Measurements from ENCODE around the gene ASF1A. TPM values are rescaled to one million over a fixed set of nuclear protein-coding genes. Genes with fewer than 3 reads are reported as not detected.

Gene ASF1A
- total RNA-seq, 1 experiment from 2014 or later = 54.6 TPM

DNA sequence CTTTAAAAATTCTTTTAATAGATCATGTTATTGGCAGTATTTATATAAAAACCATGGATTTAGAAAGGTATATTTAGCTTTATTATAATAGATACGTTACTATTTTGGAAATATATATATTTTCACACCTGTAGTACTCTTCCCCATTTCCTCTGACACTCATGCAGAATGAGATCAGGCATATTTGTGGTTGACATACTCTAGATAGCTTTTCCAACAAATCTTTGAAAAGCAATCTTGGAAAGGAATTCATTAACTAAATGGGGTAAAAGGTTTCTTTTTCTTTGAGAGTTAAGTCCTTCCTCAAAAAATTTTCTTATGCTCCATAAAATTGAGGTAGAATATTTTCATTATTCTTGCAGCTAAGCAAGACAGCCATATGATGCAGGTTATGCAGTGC lies 14.5 kb downstream of the ASF1A start:
- no peak for DNase-seq (ENCODE audit: extremely low read depth, low read depth)

DNA sequence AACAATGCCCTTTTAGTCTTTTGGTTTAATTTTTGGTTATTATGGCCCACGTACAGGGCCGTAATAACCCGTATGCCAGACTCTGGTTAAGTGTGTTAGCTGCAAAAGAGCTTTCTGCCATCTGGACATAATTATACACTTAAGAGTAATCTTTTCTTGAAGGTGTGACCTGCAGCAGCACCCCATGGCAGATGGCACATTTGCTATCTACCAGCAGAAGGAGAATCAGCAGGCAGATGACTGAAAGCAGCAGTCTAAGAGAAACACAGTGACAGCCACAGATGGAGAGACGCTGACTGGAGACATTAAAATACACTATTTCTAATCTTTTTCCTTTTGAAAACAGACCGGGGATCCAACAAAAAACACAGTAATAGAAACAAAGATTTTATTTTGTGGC lies 18.7 kb downstream of the ASF1A start:
- no peak for DNase-seq (ENCODE audit: extremely low read depth, low read depth)

DNA sequence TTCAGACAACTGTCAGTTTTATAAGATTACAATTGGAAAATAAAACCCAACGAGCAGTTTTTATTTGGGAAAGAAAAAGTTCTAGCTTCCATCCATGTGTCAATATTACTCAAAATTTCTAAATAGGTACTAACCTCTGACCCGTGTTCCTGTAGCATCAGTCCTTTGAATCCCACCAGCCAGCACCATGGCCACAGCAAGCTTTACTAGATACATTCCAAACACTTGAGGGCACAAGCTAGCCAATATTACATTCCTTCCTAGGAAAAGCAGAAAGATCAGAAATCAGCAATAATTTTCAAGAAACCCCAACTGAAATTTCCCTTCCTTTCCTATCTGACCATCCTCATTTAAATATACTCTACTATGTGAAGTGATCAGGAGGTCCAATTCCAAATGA lies 19.2 kb downstream of the ASF1A start:
- DNase-seq (ENCODE audit: extremely low read depth, low read depth) = no peak

DNA sequence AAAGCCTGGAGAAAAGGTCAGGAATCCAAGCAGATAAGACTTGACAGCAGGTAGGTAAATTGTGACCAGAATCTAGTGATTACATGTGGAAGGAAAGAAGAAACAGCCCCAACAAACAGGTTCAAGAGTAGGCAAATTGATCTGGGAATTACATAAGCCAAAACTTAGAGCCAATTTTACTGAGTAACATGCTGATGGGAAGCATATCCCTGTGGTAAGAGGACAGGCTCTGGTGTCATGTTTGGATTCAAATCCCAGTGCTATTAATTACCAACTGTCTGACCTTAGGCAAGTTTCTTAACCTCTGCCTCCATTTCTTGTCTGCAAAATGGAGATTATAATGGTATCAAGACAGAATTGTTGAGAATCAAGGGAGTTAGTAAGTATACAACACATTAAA lies 20.6 kb downstream of the ASF1A start:
- DNase-seq (ENCODE audit: extremely low read depth, low read depth) = no peak

DNA sequence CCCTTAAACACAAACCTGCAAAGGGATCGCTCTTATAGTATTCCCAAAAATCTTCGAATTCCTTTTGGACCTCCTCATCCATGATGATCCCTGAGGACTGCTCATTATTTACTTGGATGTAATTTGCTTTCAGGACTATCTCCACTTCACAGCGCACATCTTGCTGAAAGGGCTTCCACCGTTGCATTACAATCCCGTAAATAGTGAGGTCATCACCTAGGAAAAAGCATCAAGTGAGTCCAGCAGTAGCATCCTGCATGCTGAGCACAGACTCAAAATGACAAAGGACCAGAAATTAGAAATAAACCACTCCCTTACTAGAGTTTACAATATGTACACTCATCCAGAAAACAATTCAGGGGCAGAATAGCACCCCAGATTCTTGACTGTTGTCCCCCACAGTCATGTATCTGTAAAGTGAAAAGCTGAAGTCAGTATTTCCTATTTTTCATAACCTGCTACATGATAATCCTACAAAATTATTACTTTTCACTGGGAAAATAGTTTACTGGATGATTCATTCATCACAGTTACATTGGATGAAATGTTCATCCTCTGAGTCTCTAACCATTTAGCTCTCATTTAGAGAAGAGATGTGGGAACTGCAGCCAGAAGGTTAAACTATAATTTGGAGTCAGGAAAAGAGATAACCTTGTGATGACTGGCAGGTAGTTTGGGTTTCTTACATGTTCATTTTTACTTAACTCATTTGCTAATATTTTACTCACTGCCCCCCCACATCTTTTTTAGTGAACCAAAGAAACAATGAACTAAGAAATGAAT lies 23.8 kb downstream of the ASF1A start:
- DNase-seq (ENCODE audit: extremely low read depth, low read depth) = no peak

DNA sequence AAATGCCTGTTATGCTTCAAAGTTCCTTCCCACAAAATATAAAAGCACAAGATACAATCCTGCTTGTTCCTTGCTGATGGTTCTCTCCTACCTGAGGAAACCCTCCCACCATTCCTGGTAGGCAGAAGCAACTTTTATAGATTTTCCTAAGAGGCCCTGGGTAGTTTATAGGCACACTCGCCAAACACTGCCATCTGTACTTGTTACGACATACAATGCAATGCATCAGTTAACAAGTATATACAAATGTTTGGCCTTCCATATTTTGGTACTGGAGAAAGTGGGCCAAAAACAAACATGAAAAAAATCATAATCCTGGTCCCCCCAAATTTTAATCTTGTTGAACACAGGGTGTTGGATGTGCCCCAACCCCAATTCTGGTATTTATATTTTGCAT lies 24.4 kb downstream of the ASF1A start:
- DNase-seq (ENCODE audit: extremely low read depth, low read depth) = no peak

DNA sequence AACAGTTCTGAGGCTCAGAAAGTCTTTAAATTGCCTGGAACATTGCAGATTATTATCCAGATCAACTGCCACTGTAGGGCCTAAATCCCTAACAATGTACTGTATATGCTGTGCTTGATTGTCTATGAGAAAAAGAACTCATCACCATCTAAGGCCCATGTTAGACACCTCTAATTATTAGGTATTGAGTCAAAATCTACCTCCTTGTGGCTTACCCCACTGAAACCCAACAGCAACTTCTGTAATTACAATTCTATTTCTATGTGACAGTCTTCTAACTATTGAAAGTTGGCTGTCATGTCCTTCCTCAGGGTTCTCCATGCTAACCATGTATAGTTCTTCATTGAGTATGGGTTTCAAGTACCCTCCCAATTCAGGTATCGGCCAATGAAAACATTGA lies 27.1 kb downstream of the ASF1A start:
- DNase-seq (ENCODE audit: extremely low read depth, low read depth) = no peak

DNA sequence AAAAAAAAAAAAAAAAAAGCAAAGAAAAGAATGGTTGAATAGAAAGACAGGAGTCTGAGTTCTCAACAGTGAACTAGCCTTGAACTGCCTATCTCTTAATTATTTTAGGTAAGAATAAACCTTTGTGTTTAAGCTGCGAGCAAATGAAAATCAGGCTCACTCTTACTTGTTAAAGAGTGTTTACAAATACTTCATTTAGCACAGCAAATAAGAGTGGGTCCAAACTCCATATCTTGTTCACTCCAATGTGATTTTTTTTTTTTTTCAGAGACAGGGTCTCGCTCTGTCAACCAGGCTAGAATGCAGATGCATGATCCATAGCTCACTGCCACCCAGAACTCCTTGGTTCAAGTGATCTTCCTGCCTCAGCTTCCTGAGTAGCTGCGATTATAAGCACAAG lies 29.1 kb downstream of the ASF1A start:
- DNase-seq (ENCODE audit: extremely low read depth, low read depth) = no peak

DNA sequence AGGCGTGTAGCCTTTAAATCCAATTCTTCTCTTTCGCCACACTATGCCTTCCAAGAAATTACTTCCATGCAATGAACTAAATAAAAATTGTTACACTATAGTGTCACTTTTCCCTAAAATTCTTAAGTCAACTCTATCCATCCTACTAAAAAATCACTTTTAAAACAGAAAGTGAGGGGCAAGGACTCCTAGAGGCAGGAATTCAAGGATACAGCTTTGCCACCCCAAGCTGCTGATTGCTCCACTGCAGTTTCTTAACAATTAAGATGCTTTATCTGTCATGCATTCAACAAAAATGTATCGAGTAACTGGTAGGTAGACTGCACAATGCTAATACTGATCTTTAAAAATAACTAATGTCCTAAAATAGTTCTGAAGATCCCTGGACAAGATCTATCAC lies 36.7 kb downstream of the ASF1A start:
- DNase-seq (ENCODE audit: extremely low read depth, low read depth) = no peak

DNA sequence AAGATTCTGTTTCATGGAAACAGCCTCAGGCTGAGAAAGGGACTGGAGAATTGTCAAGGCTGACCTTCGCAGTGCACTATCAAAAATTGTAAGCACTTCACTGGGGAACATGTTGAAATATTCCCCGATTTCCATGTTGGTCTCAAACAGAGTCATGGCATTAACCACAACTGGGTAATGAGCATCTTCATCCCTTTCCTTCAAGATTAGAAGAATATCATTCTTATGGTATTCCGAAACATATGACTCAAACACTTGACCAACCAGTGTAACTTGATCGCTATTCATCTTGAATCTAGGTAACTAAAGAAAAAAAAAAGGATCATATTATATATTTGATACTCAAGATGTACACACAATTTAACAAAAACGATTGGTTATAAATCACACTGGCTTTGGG lies 37.5 kb downstream of the ASF1A start:
- no peak for DNase-seq (ENCODE audit: extremely low read depth, low read depth)

DNA sequence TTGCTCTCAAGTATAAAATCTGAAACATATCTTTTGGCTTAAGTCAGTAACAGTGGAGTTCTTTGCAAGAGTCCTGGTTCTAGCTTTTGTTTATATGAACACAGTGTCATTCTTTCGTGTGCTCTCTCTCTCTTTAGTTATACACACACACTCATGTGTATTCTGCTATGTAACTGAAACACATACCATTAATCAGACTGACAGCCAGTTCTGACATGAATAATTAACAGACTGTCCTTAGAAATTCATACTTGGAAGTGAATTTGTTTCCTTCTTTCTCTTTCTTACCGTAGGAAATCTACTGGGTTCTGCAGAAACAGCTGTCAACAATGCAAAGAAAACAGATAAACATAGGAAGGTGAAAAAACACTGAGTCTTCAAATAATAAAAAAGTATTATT lies 38.5 kb downstream of the ASF1A start:
- no peak for DNase-seq (ENCODE audit: extremely low read depth, low read depth)

DNA sequence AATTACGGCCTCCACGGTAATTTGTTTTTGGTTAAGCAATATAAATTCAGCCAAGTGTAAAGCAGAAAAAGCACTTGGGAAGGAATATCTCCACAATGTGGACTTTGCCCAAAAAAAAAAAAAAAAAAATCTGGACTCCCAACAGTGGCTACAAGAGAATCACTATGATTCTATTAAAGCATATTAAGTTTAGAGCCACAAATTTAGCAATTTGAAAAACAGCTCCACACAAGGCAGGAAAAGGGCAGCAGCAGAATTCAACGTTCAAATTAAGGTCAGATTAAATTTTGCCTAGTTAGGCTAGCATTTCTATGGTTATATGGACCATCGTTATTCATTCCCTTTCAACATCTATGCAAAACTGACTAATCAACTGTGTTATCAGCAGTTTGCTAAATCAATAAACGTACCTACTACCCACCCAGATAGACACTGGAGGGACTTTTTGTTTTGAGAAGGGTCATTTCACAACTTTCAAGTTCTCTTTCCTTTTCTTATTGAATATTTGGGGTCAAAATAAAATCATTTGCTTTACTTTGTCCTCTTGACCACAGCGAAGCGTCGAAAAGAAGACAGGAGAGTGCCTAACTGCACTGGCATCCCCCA lies 40.0 kb downstream of the ASF1A start:
- DNase-seq (ENCODE audit: extremely low read depth, low read depth) = no peak

DNA sequence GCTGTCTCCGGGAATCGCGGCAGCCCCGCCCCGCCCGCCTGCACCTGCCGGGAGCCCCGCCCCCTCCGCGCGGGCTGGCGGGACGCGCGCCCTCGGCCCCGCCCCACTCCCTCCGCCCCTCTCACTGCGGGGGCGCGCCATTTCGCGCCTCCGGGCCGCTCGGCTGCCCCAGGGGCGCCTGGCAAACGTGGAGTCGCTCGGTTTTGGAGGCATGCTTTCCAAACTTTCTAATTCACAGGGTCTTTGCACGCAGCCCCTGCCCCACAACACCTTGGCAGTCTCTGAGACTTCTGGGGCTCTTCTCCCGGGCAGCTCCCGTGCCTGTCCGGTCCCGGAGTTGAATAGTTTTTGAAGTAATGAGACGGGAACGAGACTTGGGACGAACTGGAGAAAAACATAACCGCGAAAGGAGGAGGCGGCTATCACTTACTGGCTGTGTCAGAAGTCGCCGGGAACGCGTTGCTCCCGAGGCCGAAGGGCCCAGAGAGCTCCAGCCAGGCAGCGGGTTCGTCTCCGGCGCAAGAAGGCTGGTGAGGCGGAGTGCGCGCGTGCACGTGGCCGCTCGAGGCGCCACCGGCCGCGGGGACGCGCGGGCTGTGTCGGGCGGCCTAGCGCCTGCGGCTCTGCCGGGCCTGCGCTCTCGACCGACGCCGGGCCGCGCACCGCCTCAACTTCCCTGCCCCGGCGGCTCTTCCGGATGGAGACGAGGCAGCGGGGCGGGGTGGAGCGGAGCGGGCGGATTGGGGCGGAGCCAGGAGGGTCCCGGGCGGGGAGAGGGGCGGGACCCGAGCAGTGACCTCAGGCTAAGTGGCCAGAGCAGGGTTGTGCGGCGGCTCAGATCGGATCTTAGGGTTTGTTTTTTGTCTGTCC lies 40.7 kb downstream of the ASF1A start, which contains the start of gene MCM9:
MCM9 (minus strand) TSS at position 699 of the 870 bp plus-strand sequence. CDS start 3,436 bp downstream, outside the sequence.
- peak; percentile 76 for DNase-seq (ENCODE audit: extremely low read depth, low read depth)

DNA sequence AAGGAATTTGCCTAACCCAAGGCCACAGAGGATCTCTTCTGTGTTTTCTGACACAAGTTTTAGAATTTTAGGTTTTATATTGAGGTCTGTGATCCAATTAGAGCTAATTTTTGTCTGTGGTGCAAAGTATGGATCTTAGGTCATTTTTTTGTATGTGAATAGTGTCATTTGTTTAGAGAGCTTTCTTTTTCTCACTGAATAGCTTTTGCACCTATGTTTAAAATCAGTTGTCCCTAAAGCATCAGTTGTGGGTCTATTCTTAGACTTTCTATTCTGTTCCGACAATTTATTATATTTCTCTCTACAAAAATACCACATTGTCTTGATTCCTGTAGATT lies 41.3 kb downstream of the ASF1A start:
- no peak for DNase-seq (ENCODE audit: extremely low read depth, low read depth)

DNA sequence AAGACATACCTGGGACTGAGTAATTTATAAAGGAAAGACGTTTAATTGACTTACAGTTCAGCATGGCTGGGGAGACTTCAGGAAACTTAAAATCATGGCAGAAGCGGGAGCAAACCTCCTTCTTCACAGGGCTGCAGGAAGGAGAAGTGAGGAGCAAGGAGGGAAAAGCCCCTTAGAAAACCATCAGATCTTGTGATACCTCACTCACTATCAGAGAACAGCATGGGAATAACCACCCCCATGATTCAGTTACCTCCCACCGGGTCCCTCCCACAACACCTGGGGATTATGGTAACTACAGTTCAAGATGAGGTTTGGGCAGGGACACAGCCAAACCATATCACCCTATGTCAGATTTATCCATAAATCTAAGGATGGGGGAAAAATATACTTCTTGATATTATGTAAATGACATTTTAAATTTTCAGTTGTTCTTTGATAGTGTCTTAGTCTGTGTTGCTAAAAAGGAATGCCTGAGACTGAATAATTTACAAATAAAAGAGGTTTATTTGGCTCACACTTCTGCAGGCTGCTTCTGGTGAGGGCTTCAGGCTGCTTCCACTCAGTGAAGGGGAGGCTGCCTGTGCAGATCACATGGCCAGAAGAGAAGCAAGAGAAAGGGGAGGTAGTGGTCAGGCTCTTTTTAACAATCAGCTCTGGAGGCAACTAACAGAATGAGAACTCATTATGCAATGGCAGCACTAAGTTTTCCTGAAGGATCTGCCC lies 42.2 kb downstream of the ASF1A start:
- DNase-seq (ENCODE audit: extremely low read depth, low read depth) = no peak

DNA sequence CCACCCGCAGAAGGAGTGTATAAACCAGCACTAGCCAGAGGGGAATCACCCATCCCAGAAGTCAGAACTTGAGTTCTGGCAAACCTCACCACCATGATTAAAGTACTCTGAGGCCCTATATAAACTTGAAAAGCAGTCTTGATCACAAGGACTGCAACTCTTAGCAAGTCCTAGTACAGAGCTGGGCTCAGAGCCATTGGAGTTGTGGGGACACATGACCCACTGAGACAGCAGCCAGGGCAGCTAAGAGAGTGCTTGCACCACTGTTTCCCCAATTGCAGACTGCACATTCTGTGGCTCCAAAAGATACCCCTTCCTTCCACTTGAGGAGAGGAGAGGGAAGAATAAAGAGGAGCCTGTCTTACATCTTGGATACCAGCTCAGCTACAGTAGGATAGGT lies 45.7 kb downstream of the ASF1A start:
- DNase-seq (ENCODE audit: extremely low read depth, low read depth) = no peak

DNA sequence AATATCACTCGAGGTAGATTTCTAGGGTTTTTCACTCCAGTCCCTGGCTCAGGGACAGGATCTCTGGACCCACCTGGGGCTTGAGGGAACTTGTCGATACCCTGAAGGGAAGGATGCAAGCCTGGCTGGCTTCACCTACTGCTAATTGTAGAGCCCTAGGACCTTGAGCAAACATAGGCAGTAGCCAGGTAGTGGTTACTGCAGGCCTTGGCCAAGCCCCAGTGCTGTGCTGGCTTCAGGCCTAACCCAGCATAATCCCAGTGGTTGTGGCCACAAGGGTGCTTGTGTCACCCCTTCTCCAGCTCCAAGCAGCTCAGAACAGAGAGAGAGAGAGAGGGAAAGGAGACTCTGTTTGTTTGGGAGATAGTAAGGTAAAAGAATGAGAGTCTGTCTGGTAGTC lies 46.8 kb downstream of the ASF1A start:
- no peak for DNase-seq (ENCODE audit: extremely low read depth, low read depth)

DNA sequence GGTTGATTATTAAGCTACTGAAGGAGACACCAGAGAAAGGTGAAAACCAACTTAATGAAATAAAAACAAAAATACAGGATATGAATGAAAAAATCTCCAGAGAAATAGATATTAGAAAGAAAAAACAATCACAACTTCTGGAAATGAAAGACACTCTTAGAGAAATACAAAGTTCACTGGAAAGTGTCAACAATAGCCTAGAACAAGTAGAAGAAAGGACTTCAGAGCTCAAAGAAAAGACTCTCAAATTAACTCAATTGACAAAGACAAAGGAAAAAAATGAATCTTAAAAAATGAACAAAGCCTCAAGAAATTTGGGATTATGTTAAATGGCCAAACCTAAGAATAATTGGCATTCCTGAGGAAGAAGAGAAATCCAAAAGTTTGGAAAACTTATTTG lies 51.3 kb downstream of the ASF1A start:
- no peak for DNase-seq (ENCODE audit: extremely low read depth, low read depth)

DNA sequence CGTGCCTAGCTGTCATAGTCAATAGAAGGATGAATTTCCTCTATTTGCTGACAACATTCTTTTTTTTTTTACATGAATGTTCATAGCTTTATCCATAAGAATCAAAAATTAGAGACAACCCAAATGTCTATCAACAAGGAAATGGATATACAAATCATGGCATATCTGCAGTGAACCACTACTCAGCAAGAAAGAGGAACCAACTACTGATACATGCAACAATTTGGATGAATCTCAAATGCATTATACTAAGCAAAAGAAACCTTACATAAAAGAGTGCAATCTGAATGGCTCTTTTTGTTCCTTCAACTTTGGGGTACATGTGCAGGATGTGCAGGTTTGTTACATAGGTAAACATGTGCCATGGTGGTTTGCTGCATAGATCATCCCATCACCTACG lies 58.7 kb downstream of the ASF1A start:
- no peak for DNase-seq (ENCODE audit: extremely low read depth, low read depth)

DNA sequence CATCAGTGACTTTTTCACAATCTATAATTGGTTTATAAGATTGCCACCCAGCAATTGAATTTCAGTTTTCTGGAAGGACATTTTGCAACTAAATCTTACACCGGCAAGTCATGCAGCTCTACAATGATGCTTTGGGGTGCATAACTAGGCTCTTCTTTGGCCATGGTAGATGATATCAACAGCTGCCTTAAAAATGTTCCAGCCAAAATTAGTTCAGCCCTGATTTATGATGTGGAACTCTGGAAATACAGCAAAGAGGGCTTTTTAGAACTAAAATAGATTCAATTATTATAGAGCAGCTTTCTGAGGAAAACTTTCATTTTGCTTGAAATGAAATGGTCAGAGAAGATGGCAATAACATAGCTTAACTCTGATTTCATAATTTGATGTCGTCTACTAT lies 59.4 kb downstream of the ASF1A start:
- DNase-seq (ENCODE audit: extremely low read depth, low read depth) = no peak

Measured in NCI-H460 (cell line).